Fibroblast of lung (primary cell): ENCODE measurements around the gene UNC5A.

Source experiments
- CTCF ChIP-seq, 2 donors: IDR thresholded peaks in 1 of 2; conservative IDR thresholded peaks in 1 of 2; 1 replicate in 1 of 2; 2 replicates in 1 of 2; pipeline ENCODE4 v1.5.1; 2011 to 2012; ENCODE audit warnings: low read length in 2 of 2, control low read depth in 1 of 2, inconsistent platforms in 1 of 2, low read depth in 1 of 2, mild to moderate bottlenecking in 1 of 2
- EZH2 ChIP-seq: IDR thresholded peaks from 2 replicates; pipeline ENCODE4 v1.5.1; 2012; ENCODE audit warnings: low read length, control low read depth, mild to moderate bottlenecking; ENCODE audit errors: missing control alignments

- TF ChIP-seq CTCF (conservative IDR thresholded peaks at IDR 0.05 in 1 of 2, IDR thresholded peaks at IDR 0.05 in 1 of 2; ENCODE audit: low read depth in 1 of 2, low read length in 2 of 2) (no peak), EZH2 (no peak)
Observed at GRCh38 chr5:176829320-176829719, 19.0 kb downstream of the UNC5A start.
